Uterus (tissue), 4 donors: ENCODE data around the gene PRR20D. TPM values are rescaled to one million over a fixed set of nuclear protein-coding genes. Genes with fewer than 3 reads are reported as not detected.
"Not testable (repeated sequence)": the region's sequence is repeated elsewhere in the genome, so short reads cannot be mapped to it uniquely, and the experiment has no call there.

Source experiments
- DNase-seq, 2 donors: peaks; one replicate each; pipeline ENCODE4 v3.0.0-alpha.2; 2019 to 2020
- H3K27ac ChIP-seq, 2 donors: fragments of 200-600 bp; sonication (generic); 1 replicate in 1 of 2; 2 replicates in 1 of 2; pipeline ENCODE4 v1.5.1; 2016 to 2018
- H3K27me3 ChIP-seq, 2 donors: fragments of 200-600 bp; sonication (generic); one replicate each; pipeline ENCODE4 v1.5.1; 2018 to 2019; ENCODE audit warnings: control low read depth in 1 of 2
- H3K36me3 ChIP-seq, 2 donors: fragments of 200-600 bp; sonication (generic); one replicate each; pipeline ENCODE4 v1.5.1; 2019; ENCODE audit warnings: control low read depth in 1 of 2
- H3K4me1 ChIP-seq, 2 donors: fragments of 200-600 bp; sonication (generic); one replicate each; pipeline ENCODE4 v1.5.1; 2018 to 2019; ENCODE audit warnings: control low read depth in 1 of 2
- H3K4me3 ChIP-seq, 2 donors: fragments of 200-600 bp; sonication (generic); 1 replicate in 1 of 2; 2 replicates in 1 of 2; pipeline ENCODE4 v1.5.1; 2018 to 2019; ENCODE audit warnings: mild to moderate bottlenecking in 1 of 2
- H3K9me3 ChIP-seq, 2 donors: fragments of 200-600 bp; sonication (generic); one replicate each; pipeline ENCODE4 v1.5.1; 2019; ENCODE audit warnings: control low read depth in 1 of 2
- POLR2A ChIP-seq, 2 donors: fragments of 450-650 bp; IDR thresholded peaks; one replicate each; pipeline ENCODE4 v1.6.1; 2016; ENCODE audit warnings: antibody characterized with exemption in 2 of 2, mild to moderate bottlenecking in 1 of 2, moderate library complexity in 1 of 2
- intact Hi-C: fragments of 100-400 bp; cut with DNase I; formaldehyde crosslinking; loops from one replicate; pipeline ENCODE4 v1.15.1; 2023; ENCODE audit warnings: low total_unique reads
- total RNA-seq, 4 donors: library from RNA; depleted of rRNA in 3 of 4; stranded (reverse); fragments of >200 nt in 3 of 4; gene quantifications; one replicate each; pipeline versions ENCODE4 v1.1.0 to v1.2.4, GENCODE V29; 2014 to 2023
- TF ChIP-seq, protein P1 (sequence below), 4 experiments: fragments of 200-600 bp in 2 of 4; fragments of 450-650 bp in 2 of 4; sonication (generic) in 2 of 4; IDR thresholded peaks; one replicate each; pipeline ENCODE4 v1.5.1; 2016 to 2019; ENCODE audit warnings: antibody characterized with exemption in 4 of 4, mild to moderate bottlenecking in 2 of 4, moderate library complexity in 1 of 4
- donor health status: DM: yes; HTN: yes; CAD: no.

The PRR20D gene
- total RNA-seq, 4 donors from 2014 or later, result not detected

DNA sequence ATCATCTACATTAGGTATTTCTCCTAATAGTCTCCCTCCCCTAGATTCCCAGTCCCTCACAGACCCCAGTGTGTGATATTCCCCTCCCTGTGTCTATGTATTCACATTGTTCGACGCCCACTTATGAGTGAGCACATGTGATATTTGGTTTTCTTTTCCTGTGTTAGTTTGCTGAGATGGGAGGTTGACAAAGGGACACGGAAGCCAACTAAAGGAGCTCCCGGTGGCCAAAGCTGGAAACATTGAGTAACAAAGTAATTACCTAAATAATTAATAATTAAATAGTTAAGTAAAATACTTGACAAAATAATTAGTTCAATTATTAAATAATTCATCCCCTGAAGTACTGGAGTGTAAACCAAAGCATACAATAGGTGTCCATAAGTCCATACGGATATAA lies 21.4 kb upstream of the PRR20D start:
- Histone ChIP-seq H3K36me3 (no peaks in the 10 kb centered on the region), H3K4me3 (no peak overlapping the region), H3K27me3 (no peaks in the 10 kb centered on the region), H3K4me1 (no peaks in the 10 kb centered on the region), H3K27ac (no peak overlapping the region), H3K9me3 (no peaks in the 10 kb centered on the region)
- no peak for TF ChIP-seq POLR2A (IDR thresholded peaks at IDR 0.05)
- TF ChIP-seq, protein P1, sequence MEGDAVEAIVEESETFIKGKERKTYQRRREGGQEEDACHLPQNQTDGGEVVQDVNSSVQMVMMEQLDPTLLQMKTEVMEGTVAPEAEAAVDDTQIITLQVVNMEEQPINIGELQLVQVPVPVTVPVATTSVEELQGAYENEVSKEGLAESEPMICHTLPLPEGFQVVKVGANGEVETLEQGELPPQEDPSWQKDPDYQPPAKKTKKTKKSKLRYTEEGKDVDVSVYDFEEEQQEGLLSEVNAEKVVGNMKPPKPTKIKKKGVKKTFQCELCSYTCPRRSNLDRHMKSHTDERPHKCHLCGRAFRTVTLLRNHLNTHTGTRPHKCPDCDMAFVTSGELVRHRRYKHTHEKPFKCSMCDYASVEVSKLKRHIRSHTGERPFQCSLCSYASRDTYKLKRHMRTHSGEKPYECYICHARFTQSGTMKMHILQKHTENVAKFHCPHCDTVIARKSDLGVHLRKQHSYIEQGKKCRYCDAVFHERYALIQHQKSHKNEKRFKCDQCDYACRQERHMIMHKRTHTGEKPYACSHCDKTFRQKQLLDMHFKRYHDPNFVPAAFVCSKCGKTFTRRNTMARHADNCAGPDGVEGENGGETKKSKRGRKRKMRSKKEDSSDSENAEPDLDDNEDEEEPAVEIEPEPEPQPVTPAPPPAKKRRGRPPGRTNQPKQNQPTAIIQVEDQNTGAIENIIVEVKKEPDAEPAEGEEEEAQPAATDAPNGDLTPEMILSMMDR (IDR thresholded peaks at IDR 0.05), result no peak
- DNase-seq, result no peak
- intact Hi-C loops, result no loop called here

DNA sequence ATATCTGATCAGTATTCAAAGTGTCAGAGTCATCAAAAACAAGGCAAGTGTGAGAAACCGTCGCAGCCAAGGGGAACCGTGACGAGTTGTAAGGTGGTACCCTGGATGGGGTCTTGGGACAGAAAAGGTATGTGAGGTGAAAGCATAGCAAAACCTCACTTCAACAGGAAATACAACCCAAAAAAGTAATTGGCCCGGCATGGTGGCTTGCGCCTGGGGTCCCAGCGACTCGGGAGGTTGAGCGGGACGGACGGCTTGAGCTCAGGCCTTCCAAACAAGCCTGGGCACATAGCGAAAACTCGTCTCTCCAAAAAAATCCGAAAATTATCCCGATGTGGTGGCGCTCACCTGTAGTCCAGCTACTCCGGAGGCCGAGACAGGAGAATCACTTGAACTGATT lies 20.7 kb upstream of the PRR20D start:
- H3K36me3 ChIP-seq, H3K9me3 ChIP-seq, H3K27ac ChIP-seq, intact Hi-C loops, H3K27me3 ChIP-seq, H3K4me3 ChIP-seq, H3K4me1 ChIP-seq: not testable (repeated sequence)
- DNase-seq, result peak in 1 of 2 donors; percentile 8

DNA sequence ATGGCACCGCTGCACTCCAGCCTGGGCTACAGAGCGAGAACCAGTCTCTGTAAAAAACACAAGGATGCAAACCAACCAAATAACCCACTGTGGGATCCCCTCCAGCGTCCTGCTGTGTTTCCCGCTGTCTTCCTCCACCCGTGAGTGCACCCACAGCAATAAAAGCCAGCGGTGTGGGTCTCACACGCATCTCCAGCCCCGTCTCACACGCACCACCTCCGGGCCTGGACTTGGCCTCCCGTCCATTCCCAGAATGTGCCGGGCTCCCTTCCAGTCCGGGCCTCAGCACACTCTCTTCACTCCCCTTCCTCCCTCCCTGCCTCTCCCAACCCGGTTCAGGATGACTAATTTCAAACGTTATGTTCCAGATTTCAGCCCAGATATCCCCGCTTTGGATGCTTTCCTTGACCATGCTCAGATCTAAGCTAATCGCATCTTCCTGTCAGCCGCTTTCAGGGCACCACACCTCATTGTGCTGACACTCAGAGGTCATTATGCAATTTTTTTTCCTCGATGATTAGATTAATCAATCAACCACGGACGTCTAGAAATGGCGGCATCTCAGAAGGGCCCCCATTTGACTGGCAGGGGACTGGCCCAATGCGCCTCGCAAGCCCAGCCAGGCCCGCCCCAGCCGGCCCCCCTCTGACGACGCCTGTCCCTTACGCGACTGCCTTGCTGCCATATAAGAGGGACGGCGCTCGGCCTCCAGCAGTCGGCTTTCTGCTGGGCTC lies 20.0 kb upstream of the PRR20D start, which contains the start of gene PRR20A:
Gene PRR20A (plus strand): TSS at position 684 of the 734 bp plus-strand sequence. CDS start 387 bp downstream, outside the sequence.
- H3K4me1 ChIP-seq, H3K36me3 ChIP-seq, H3K9me3 ChIP-seq, DNase-seq, H3K27me3 ChIP-seq, intact Hi-C loops, H3K27ac ChIP-seq, H3K4me3 ChIP-seq: not testable (repeated sequence)

DNA sequence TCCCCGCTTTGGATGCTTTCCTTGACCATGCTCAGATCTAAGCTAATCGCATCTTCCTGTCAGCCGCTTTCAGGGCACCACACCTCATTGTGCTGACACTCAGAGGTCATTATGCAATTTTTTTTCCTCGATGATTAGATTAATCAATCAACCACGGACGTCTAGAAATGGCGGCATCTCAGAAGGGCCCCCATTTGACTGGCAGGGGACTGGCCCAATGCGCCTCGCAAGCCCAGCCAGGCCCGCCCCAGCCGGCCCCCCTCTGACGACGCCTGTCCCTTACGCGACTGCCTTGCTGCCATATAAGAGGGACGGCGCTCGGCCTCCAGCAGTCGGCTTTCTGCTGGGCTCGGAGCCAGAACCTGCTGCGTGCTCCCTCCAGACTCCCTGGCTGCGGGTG lies 13.2 kb upstream of the PRR20D start, which contains the start of gene PRR20B:
Gene PRR20B (plus strand): TSS at position 301 of the 400 bp plus-strand sequence. CDS start 387 bp downstream, outside the sequence.
- H3K4me1 ChIP-seq, H3K9me3 ChIP-seq, H3K27ac ChIP-seq, H3K4me3 ChIP-seq, H3K36me3 ChIP-seq, DNase-seq, H3K27me3 ChIP-seq, intact Hi-C loops: not testable (repeated sequence)

DNA sequence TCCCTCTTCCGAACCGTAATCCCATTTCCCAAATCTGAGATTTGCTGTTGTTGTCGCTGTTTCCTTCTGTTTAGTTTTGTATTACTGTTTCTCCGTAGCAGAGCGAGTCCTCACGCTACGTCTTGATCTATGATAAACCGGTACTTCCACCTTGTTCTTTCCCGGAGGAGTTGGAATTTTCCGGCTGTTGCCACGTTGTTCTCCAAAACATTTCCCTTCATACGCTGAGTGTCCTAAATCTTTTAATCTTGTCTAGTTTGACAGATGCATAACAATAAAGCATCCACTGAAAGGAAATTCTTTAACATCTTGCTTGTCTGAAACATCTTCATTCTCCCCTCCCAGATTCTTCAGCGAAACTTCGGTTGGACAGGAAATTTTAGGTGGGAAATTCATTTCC lies 12.3 kb upstream of the PRR20D start:
- H3K9me3 ChIP-seq, intact Hi-C loops, H3K4me3 ChIP-seq, H3K36me3 ChIP-seq, H3K27ac ChIP-seq, H3K4me1 ChIP-seq, H3K27me3 ChIP-seq, DNase-seq: not testable (repeated sequence)

DNA sequence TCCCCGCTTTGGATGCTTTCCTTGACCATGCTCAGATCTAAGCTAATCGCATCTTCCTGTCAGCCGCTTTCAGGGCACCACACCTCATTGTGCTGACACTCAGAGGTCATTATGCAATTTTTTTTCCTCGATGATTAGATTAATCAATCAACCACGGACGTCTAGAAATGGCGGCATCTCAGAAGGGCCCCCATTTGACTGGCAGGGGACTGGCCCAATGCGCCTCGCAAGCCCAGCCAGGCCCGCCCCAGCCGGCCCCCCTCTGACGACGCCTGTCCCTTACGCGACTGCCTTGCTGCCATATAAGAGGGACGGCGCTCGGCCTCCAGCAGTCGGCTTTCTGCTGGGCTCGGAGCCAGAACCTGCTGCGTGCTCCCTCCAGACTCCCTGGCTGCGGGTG lies 6.7 kb upstream of the PRR20D start, which contains the start of gene PRR20C:
Gene PRR20C (plus strand): TSS at position 301 of the 400 bp plus-strand sequence. CDS start 387 bp downstream, outside the sequence.
- H3K27ac ChIP-seq, H3K4me3 ChIP-seq, H3K36me3 ChIP-seq, H3K4me1 ChIP-seq, H3K27me3 ChIP-seq, intact Hi-C loops, DNase-seq, H3K9me3 ChIP-seq: not testable (repeated sequence)

DNA sequence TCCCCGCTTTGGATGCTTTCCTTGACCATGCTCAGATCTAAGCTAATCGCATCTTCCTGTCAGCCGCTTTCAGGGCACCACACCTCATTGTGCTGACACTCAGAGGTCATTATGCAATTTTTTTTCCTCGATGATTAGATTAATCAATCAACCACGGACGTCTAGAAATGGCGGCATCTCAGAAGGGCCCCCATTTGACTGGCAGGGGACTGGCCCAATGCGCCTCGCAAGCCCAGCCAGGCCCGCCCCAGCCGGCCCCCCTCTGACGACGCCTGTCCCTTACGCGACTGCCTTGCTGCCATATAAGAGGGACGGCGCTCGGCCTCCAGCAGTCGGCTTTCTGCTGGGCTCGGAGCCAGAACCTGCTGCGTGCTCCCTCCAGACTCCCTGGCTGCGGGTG lies 6.5 kb downstream of the PRR20D start, which contains the start of gene PRR20E:
Gene PRR20E (plus strand): TSS at position 301 of the 400 bp plus-strand sequence. CDS start 387 bp downstream, outside the sequence.
- intact Hi-C loops, H3K36me3 ChIP-seq, H3K4me1 ChIP-seq, H3K27ac ChIP-seq, H3K27me3 ChIP-seq, DNase-seq, H3K9me3 ChIP-seq, H3K4me3 ChIP-seq: not testable (repeated sequence)

DNA sequence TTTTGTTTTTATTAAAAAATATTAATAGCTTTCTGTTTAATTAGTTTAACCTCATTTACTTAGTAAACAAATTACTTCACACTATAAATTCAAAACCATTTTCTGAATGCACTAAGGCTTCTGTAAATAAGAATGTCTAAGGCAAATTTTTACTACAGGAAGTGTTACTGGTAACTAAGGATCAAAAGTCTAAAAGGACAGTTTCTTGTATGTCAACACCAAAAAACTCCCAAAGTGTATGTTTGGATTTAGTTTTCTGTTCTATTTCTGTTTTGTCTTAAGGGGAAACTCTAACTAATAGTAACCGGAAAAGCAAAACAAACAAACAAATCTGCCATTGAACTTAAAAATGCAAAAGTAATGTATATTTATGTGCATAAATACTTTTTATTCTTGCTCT lies 31.2 kb downstream of the PRR20D start:
- TF ChIP-seq, protein P1 (IDR thresholded peaks at IDR 0.05), result no peak
- intact Hi-C loops, result no loop called here
- no peaks in the 10 kb centered on the region for H3K4me1 ChIP-seq
- H3K4me3 ChIP-seq, result no peak overlapping the region
- H3K36me3 ChIP-seq, result no peaks in the 10 kb centered on the region
- no peak overlapping the region for H3K27ac ChIP-seq
- no peak for DNase-seq
- H3K9me3 ChIP-seq, result no peaks in the 10 kb centered on the region
- no peaks in the 10 kb centered on the region for H3K27me3 ChIP-seq
